ENCODE results near the gene CLDN5.

- TF ChIP-seq E2F6 (IDR thresholded peaks at IDR 0.05) = no peak
- no peak for TF ChIP-seq SIN3A (conservative IDR thresholded peaks at IDR 0.05 in 1 of 2, IDR thresholded peaks at IDR 0.05 in 1 of 2; ENCODE audit: low read depth in 1 of 2, low read length in 2 of 2)
- TF ChIP-seq YY1 (IDR thresholded peaks at IDR 0.05; ENCODE audit: low read depth, low read length) = no peak
- TF ChIP-seq ZNF274 (IDR thresholded peaks at IDR 0.05; ENCODE audit: borderline replicate concordance, extremely low read depth, low read length) = no peak
- TF ChIP-seq CTCF (IDR thresholded peaks at IDR 0.05; ENCODE audit: control extremely low read depth in 1 of 3, insufficient read depth in 1 of 3, low read depth in 1 of 3, low read length in 3 of 3) = no peak
- no peak for TF ChIP-seq CEBPB (IDR thresholded peaks at IDR 0.05; ENCODE audit: low read depth, low read length)
- no peak for TF ChIP-seq POLR2AphosphoS5 (IDR thresholded peaks at IDR 0.05; ENCODE audit: low read depth, low read length)
- no peak for TF ChIP-seq EZH2 (IDR thresholded peaks at IDR 0.05; ENCODE audit: low read depth, low read length, severe bottlenecking)
Measured at GRCh38 chr22:19509923-19510322, 14.3 kb downstream of the CLDN5 start.

Data from H1 (cell line).